HepG2 (cell line): Measurements from ENCODE around the gene RIPK3. TPM values are rescaled to one million over a fixed set of nuclear protein-coding genes. Genes with fewer than 3 reads are reported as not detected.

Experiments used
- ARNT ChIP-seq: fragments of 450-650 bp; IDR thresholded peaks from 2 replicates; pipeline ENCODE4 v1.6.1; 2017
- DNMT1 ChIP-seq: sonication (generic); formaldehyde crosslinking; IDR thresholded peaks from 2 replicates; pipeline ENCODE4 v1.5.1; 2020; ENCODE audit warnings: mild to moderate bottlenecking, missing genetic modification reagents
- GTF3A ChIP-seq: sonication (generic); formaldehyde crosslinking; conservative IDR thresholded peaks from 2 replicates; pipeline ENCODE4 v1.4.0; 2020; ENCODE audit warnings: mild to moderate bottlenecking, missing genetic modification reagents
- JUN ChIP-seq: sonication (generic); formaldehyde crosslinking; IDR thresholded peaks from 2 replicates; pipeline ENCODE4 v1.4.0; 2020; ENCODE audit warnings: mild to moderate bottlenecking, missing genetic modification reagents
- MAZ ChIP-seq, 2 experiments: sonication (generic) in 1 of 2; formaldehyde crosslinking in 1 of 2; IDR thresholded peaks; 2 replicates each; pipeline versions ENCODE4 v1.5.0 to v1.6.1; 2012 to 2020; ENCODE audit warnings: low read depth in 2 of 2, mild to moderate bottlenecking in 2 of 2, borderline replicate concordance in 1 of 2, improper control_type of control experiment in 1 of 2, low read length in 1 of 2, missing genetic modification reagents in 1 of 2, moderate library complexity in 1 of 2
- MED8 ChIP-seq: sonication (generic); formaldehyde crosslinking; IDR thresholded peaks from 2 replicates; pipeline ENCODE4 v1.8.1; 2023; ENCODE audit warnings: mild to moderate bottlenecking, missing genetic modification reagents; ENCODE audit not compliant: insufficient replicate concordance
- MIXL1 ChIP-seq: IDR thresholded peaks from 2 replicates; pipeline ENCODE4 v1.6.1; 2016
- MYC ChIP-seq: sonication (generic); formaldehyde crosslinking; IDR thresholded peaks from 2 replicates; pipeline ENCODE4 v1.9.0; 2021; ENCODE audit warnings: missing genetic modification reagents, borderline replicate concordance
- NAIF1 ChIP-seq: sonication (generic); formaldehyde crosslinking; IDR thresholded peaks from 2 replicates; pipeline ENCODE4 v1.5.0; 2020; ENCODE audit warnings: mild to moderate bottlenecking, missing genetic modification reagents, borderline replicate concordance
- NFE2 ChIP-seq: sonication (generic); formaldehyde crosslinking; IDR thresholded peaks from 2 replicates; pipeline ENCODE4 v1.4.0; 2020; ENCODE audit warnings: missing genetic modification reagents
- NR3C1 ChIP-seq: sonication (generic); formaldehyde crosslinking; IDR thresholded peaks from 2 replicates; pipeline ENCODE4 v1.4.0; 2020; ENCODE audit warnings: missing genetic modification reagents
- PTBP1 ChIP-seq: fragments of 200-400 bp; formaldehyde crosslinking; IDR thresholded peaks from 2 replicates; pipeline ENCODE4 v1.6.1; 2018; ENCODE audit warnings: low read length, low read depth; ENCODE audit not compliant: poor library complexity, severe bottlenecking
- REPIN1 ChIP-seq: sonication (generic); formaldehyde crosslinking; IDR thresholded peaks from 2 replicates; pipeline ENCODE4 v1.8.0; 2022; ENCODE audit warnings: missing genetic modification reagents, low read depth, mild to moderate bottlenecking, borderline replicate concordance
- SP1 ChIP-seq, 2 experiments: fragments of 450-650 bp in 1 of 2; sonication (generic) in 1 of 2; formaldehyde crosslinking in 1 of 2; IDR thresholded peaks; 2 replicates each; pipeline versions ENCODE4 v1.4.0 to v1.6.1; 2016 to 2020; ENCODE audit warnings: missing genetic modification reagents in 1 of 2
- THYN1 ChIP-seq: sonication (generic); formaldehyde crosslinking; IDR thresholded peaks from 2 replicates; pipeline ENCODE4 v1.8.1; 2023; ENCODE audit warnings: low read depth, mild to moderate bottlenecking, moderate library complexity, missing genetic modification reagents, borderline replicate concordance
- U2AF1 ChIP-seq: fragments of 200-400 bp; formaldehyde crosslinking; optimal IDR thresholded peaks from 2 replicates; pipeline ENCODE3; 2017; ENCODE audit warnings: mild to moderate bottlenecking, low read depth, low read length
- ZNF264 ChIP-seq: sonication (generic); formaldehyde crosslinking; IDR thresholded peaks from 2 replicates; pipeline ENCODE4 v1.4.0; 2020; ENCODE audit warnings: missing genetic modification reagents
- ZNF274 ChIP-seq: sonication (generic); formaldehyde crosslinking; IDR thresholded peaks from 2 replicates; pipeline ENCODE4 v1.5.1; 2020; ENCODE audit warnings: mild to moderate bottlenecking, missing genetic modification reagents
- ZNF572 ChIP-seq: sonication (generic); formaldehyde crosslinking; IDR thresholded peaks from 2 replicates; pipeline ENCODE4 v1.5.1; 2020; ENCODE audit warnings: mild to moderate bottlenecking, missing genetic modification reagents
- ZNF792 ChIP-seq: IDR thresholded peaks from 2 replicates; pipeline ENCODE4 v1.6.1; 2016
- polyA plus RNA-seq, 8 experiments: library from polyadenylated mRNA; depleted of rRNA in 3 of 8; stranded (reverse) in 7 of 8; unstranded in 1 of 8; fragments of >200 nt; fragmentation: Illumina TruSeq in 4 of 8; extraction: Trizol in 4 of 8; gene quantifications; 2 replicates each; pipeline versions ENCODE4 v1.2.1 to v1.2.3, GENCODE V29; 2011 to 2016; ENCODE audit warnings: low read depth in 4 of 8, missing spikeins in 1 of 8, mixed read lengths in 1 of 8; ENCODE audit not compliant: insufficient read depth in 1 of 8
- total RNA-seq, 5 experiments: library from RNA; depleted of rRNA; stranded (reverse); fragments of >200 nt; fragmentation: Illumina TruSeq; extraction: Trizol; gene quantifications; 2 replicates each; pipeline ENCODE4 v1.2.3, GENCODE V29; 2016; ENCODE audit warnings: low read depth in 1 of 5
- TF ChIP-seq, protein P1 (sequence below): sonication (generic); formaldehyde crosslinking; IDR thresholded peaks from 2 replicates; pipeline ENCODE4 v1.4.0; 2020; ENCODE audit warnings: missing genetic modification reagents
- TF ChIP-seq, protein P2 (sequence below): sonication (generic); formaldehyde crosslinking; IDR thresholded peaks from 2 replicates; pipeline ENCODE4 v1.4.0; 2020; ENCODE audit warnings: missing genetic modification reagents
- TF ChIP-seq, protein P3 (sequence below): sonication (generic); formaldehyde crosslinking; IDR thresholded peaks from 2 replicates; pipeline ENCODE4 v1.5.0; 2020; ENCODE audit warnings: missing genetic modification reagents

Gene RIPK3
- total and polyA plus RNA-seq, 2 of the 13 experiments (the other 11 are each of a cell fraction or from before 2014, with no cell fraction given): not detected

DNA sequence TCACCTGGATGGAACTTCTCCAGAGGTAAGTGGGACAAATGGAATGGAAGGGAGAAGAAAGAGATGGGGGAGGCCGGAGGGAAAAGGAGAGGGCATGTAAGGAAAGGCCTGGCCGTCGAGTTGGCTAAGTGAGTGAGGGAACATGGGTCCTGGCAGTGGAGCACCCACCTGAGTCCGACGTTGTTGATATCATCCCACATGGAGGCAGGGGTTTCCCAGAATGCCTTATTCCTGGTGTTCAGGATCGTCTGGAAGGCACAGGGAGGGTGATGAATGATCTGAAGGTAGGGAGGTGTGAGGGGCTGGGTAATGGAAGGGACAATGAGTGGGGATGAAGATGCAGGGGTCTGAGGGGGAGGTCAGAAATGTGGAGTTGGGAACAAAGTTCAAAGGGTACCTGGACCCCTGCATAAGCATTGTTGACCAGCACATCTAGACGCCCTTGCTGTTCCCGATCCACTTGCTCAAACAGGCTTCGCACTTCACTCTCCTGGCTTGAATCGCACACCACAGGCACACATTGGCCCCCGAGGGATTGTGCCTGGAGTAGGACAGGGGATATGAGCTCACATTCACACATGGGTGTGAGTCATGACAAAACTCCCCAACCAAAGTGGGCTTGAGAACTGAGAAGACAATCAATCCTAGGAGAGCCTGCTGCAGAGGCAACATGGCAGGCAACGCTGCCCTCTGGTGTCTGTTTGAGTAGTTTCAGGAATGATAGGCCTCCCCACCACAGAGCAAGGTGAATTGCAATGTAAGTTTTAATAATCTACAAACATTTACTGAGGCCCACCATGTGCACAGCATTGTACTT is 43.2 kb downstream of the RIPK3 start (continued):
- TF ChIP-seq, protein P1, sequence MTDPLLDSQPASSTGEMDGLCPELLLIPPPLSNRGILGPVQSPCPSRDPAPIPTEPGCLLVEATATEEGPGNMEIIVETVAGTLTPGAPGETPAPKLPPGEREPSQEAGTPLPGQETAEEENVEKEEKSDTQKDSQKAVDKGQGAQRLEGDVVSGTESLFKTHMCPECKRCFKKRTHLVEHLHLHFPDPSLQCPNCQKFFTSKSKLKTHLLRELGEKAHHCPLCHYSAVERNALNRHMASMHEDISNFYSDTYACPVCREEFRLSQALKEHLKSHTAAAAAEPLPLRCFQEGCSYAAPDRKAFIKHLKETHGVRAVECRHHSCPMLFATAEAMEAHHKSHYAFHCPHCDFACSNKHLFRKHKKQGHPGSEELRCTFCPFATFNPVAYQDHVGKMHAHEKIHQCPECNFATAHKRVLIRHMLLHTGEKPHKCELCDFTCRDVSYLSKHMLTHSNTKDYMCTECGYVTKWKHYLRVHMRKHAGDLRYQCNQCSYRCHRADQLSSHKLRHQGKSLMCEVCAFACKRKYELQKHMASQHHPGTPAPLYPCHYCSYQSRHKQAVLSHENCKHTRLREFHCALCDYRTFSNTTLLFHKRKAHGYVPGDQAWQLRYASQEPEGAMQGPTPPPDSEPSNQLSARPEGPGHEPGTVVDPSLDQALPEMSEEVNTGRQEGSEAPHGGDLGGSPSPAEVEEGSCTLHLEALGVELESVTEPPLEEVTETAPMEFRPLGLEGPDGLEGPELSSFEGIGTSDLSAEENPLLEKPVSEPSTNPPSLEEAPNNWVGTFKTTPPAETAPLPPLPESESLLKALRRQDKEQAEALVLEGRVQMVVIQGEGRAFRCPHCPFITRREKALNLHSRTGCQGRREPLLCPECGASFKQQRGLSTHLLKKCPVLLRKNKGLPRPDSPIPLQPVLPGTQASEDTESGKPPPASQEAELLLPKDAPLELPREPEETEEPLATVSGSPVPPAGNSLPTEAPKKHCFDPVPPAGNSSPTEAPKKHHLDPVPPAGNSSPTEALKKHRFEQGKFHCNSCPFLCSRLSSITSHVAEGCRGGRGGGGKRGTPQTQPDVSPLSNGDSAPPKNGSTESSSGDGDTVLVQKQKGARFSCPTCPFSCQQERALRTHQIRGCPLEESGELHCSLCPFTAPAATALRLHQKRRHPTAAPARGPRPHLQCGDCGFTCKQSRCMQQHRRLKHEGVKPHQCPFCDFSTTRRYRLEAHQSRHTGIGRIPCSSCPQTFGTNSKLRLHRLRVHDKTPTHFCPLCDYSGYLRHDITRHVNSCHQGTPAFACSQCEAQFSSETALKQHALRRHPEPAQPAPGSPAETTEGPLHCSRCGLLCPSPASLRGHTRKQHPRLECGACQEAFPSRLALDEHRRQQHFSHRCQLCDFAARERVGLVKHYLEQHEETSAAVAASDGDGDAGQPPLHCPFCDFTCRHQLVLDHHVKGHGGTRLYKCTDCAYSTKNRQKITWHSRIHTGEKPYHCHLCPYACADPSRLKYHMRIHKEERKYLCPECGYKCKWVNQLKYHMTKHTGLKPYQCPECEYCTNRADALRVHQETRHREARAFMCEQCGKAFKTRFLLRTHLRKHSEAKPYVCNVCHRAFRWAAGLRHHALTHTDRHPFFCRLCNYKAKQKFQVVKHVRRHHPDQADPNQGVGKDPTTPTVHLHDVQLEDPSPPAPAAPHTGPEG: no peak
- no peak for TF ChIP-seq JUN (CRISPR knock-in tag)
- no peak for TF ChIP-seq PTBP1
- TF ChIP-seq GTF3A: 0 out of 2 replicates have a peak, but pooled peaks have one; percentile 43
- no peak for TF ChIP-seq THYN1 (CRISPR knock-in tag)
- TF ChIP-seq, protein P2, sequence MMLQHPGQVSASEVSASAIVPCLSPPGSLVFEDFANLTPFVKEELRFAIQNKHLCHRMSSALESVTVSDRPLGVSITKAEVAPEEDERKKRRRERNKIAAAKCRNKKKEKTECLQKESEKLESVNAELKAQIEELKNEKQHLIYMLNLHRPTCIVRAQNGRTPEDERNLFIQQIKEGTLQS (CRISPR knock-in tag): no peak
- TF ChIP-seq REPIN1: no peak
- no peak for TF ChIP-seq MED8 (CRISPR knock-in tag)
- TF ChIP-seq ARNT: no peak
- peak; percentile 96; the same call in 1 of the 2 replicates for TF ChIP-seq ZNF572
- TF ChIP-seq ZNF792 (CRISPR knock-in tag): peak; percentile 73; the same call in 1 of the 2 replicates
- TF ChIP-seq DNMT1 (CRISPR knock-in tag): no peak
- TF ChIP-seq MIXL1: 0 out of 2 replicates have a peak, but pooled peaks have one; percentile 54
- no peak for TF ChIP-seq NAIF1 (CRISPR knock-in tag)
- no peak for TF ChIP-seq U2AF1
- TF ChIP-seq MAZ (IDR thresholded peaks at IDR 0.05; ENCODE audit: borderline replicate concordance, low read depth, low read length): 0 out of 2 replicates have a peak, but pooled peaks have one; percentile 13
- TF ChIP-seq MAZ (CRISPR knock-in tag; IDR thresholded peaks at IDR 0.05; ENCODE audit: low read depth): no peak; the same call in 1 of the 2 replicates
- TF ChIP-seq, protein P3, sequence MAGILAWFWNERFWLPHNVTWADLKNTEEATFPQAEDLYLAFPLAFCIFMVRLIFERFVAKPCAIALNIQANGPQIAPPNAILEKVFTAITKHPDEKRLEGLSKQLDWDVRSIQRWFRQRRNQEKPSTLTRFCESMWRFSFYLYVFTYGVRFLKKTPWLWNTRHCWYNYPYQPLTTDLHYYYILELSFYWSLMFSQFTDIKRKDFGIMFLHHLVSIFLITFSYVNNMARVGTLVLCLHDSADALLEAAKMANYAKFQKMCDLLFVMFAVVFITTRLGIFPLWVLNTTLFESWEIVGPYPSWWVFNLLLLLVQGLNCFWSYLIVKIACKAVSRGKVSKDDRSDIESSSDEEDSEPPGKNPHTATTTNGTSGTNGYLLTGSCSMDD (CRISPR knock-in tag): no peak
- 0 out of 2 replicates have a peak, but pooled peaks have one; percentile 67 for TF ChIP-seq ZNF274 (CRISPR knock-in tag)
- TF ChIP-seq SP1 (IDR thresholded peaks at IDR 0.05): no peak
- peak; percentile 52; the same call in 1 of the 2 replicates for TF ChIP-seq SP1 (CRISPR knock-in tag; IDR thresholded peaks at IDR 0.05)
- no peak; the same call in 1 of the 2 replicates for TF ChIP-seq MYC (CRISPR knock-in tag)
- no peak for TF ChIP-seq NFE2 (CRISPR knock-in tag)
- no peak for TF ChIP-seq ZNF264
- TF ChIP-seq NR3C1 (CRISPR knock-in tag): no peak
